OCI-LY3 (cell line): Measurements from ENCODE around the gene PLAC8L1.

Source experiments
- CTCF ChIP-seq: fragments of 200-600, 300-600 bp; sonication (generic); IDR thresholded peaks from 2 replicates; pipeline ENCODE4 v1.5.1; 2014; ENCODE audit warnings: antibody characterized with exemption, low read length, low read depth
- EZH2phosphoT487 ChIP-seq: fragments of 200-600 bp; shearing (Covaris generic); IDR thresholded peaks from 2 replicates; pipeline ENCODE4 v1.6.1; 2018; ENCODE audit warnings: antibody characterized with exemption, mixed run types, low read depth

GRCh38 chr5:146084376-146084775 lies 21.0 kb downstream of the PLAC8L1 start:
- no peak for TF ChIP-seq CTCF
- no peak for TF ChIP-seq EZH2phosphoT487
